T-helper 2 cell treated with Interferon-gamma antibody and Interleukin-4, amounts not matched to agents 5 μg/mL and 100 μg/mL, for 36 hours (primary cell): ENCODE data around the gene SMAD7.
A peak's percentile ranks its signal among the peaks of the same experiment; 100 is the strongest.

ENCODE experiments used
- DNase-seq: peaks from one replicate; pipeline ENCODE4 v3.0.0; 2021; ENCODE audit warnings: low spot score
- H3K27ac Mint-ChIP-seq: one replicate; pipeline ENCODE4 v1.8.0; 2021; ENCODE audit warnings: mild to moderate bottlenecking, mixed read lengths
- H3K27me3 Mint-ChIP-seq: one replicate; pipeline ENCODE4 v1.8.0; 2021; ENCODE audit warnings: low read depth, mixed read lengths
- H3K36me3 Mint-ChIP-seq: one replicate; pipeline ENCODE4 v1.8.0; 2021; ENCODE audit warnings: low read depth, mixed read lengths
- H3K4me1 Mint-ChIP-seq: one replicate; pipeline ENCODE4 v1.8.0; 2021; ENCODE audit warnings: low read depth, mixed read lengths
- H3K4me3 Mint-ChIP-seq: one replicate; pipeline ENCODE4 v1.8.0; 2022; ENCODE audit warnings: mild to moderate bottlenecking, moderate library complexity, mixed read lengths
- H3K9me3 Mint-ChIP-seq: one replicate; pipeline ENCODE4 v1.8.0; 2021; ENCODE audit warnings: mixed read lengths

SMAD7 gene

GRCh38 chr18:48904847-48905394 lies 45.8 kb downstream of the SMAD7 start:
- Mint-ChIP-seq H3K27ac (no peak overlapping the region), H3K9me3 (peaks cover 18% of the 10 kb centered on the region), H3K4me3 (no peak overlapping the region), H3K36me3 (peaks cover 2% of the 10 kb centered on the region), H3K27me3 (peaks cover 13% of the 10 kb centered on the region), H3K4me1 (peaks cover 11% of the 10 kb centered on the region)
- no peak for DNase-seq

GRCh38 chr18:48904091-48904490 lies 46.7 kb downstream of the SMAD7 start:
- Mint-ChIP-seq H3K9me3 (peaks cover 18% of the 10 kb centered on the region), H3K4me3 (no peak overlapping the region), H3K4me1 (peaks cover 6% of the 10 kb centered on the region), H3K27ac (no peak overlapping the region), H3K36me3 (peaks cover 2% of the 10 kb centered on the region), H3K27me3 (peaks cover 13% of the 10 kb centered on the region)
- DNase-seq, result no peak

GRCh38 chr18:48902856-48903601 lies 47.7 kb downstream of the SMAD7 start:
- H3K36me3 Mint-ChIP-seq, result peaks cover 2% of the 10 kb centered on the region
- H3K4me3 Mint-ChIP-seq, result no peak overlapping the region

GRCh38 chr18:48902023-48902855 lies 48.5 kb downstream of the SMAD7 start:
- peaks cover 2% of the 10 kb centered on the region for H3K36me3 Mint-ChIP-seq
- peaks cover 4% of the 10 kb centered on the region for H3K4me1 Mint-ChIP-seq
- H3K4me3 Mint-ChIP-seq, result no peak overlapping the region
- peaks cover 13% of the 10 kb centered on the region for H3K27me3 Mint-ChIP-seq
- H3K9me3 Mint-ChIP-seq, result peaks cover 18% of the 10 kb centered on the region
- no peak for DNase-seq
- H3K27ac Mint-ChIP-seq, result no peak overlapping the region

More at GRCh38 chr18:48902856-48903601, 47.7 kb downstream of the SMAD7 start:
- Mint-ChIP-seq H3K9me3 (peaks cover 18% of the 10 kb centered on the region), H3K4me1 (peaks cover 4% of the 10 kb centered on the region), H3K27ac (no peak overlapping the region), H3K27me3 (peaks cover 13% of the 10 kb centered on the region)
- DNase-seq, result no peak

- H3K4me3 Mint-ChIP-seq, result no peak overlapping the region
- peaks cover 2% of the 10 kb centered on the region for H3K36me3 Mint-ChIP-seq
- peaks cover 18% of the 10 kb centered on the region for H3K9me3 Mint-ChIP-seq
- peak overlapping the region; percentile 27 for H3K27ac Mint-ChIP-seq
- DNase-seq, result no peak
- peaks cover 7% of the 10 kb centered on the region for H3K4me1 Mint-ChIP-seq
- peaks cover 12% of the 10 kb centered on the region for H3K27me3 Mint-ChIP-seq
Measured at GRCh38 chr18:48901145-48902022, 49.4 kb downstream of the SMAD7 start.

GRCh38 chr18:48900469-48900868 lies 50.3 kb downstream of the SMAD7 start:
- Mint-ChIP-seq H3K27me3 (peaks cover 10% of the 10 kb centered on the region), H3K9me3 (peaks cover 17% of the 10 kb centered on the region), H3K4me3 (no peak overlapping the region), H3K27ac (no peak overlapping the region), H3K36me3 (peaks cover 2% of the 10 kb centered on the region), H3K4me1 (peaks cover 7% of the 10 kb centered on the region)
- DNase-seq, result no peak

- Mint-ChIP-seq H3K36me3 (no peaks in the 10 kb centered on the region), H3K4me1 (peaks cover 7% of the 10 kb centered on the region), H3K27me3 (peaks cover 3% of the 10 kb centered on the region), H3K4me3 (no peak overlapping the region), H3K9me3 (peaks cover 9% of the 10 kb centered on the region), H3K27ac (no peak overlapping the region)
- no peak for DNase-seq
Measured at GRCh38 chr18:48899558-48900174, 51.1 kb downstream of the SMAD7 start.

GRCh38 chr18:48898521-48898920 lies 52.2 kb downstream of the SMAD7 start:
- H3K36me3 Mint-ChIP-seq, result no peaks in the 10 kb centered on the region
- H3K27me3 Mint-ChIP-seq, result no peaks in the 10 kb centered on the region

GRCh38 chr18:48897531-48897930 lies 53.2 kb downstream of the SMAD7 start:
- Mint-ChIP-seq H3K36me3 (no peaks in the 10 kb centered on the region), H3K27me3 (no peaks in the 10 kb centered on the region), H3K4me1 (peaks cover 7% of the 10 kb centered on the region), H3K4me3 (no peak overlapping the region), H3K27ac (no peak overlapping the region), H3K9me3 (no peaks in the 10 kb centered on the region)
- no peak for DNase-seq

More at GRCh38 chr18:48898521-48898920, 52.2 kb downstream of the SMAD7 start:
- no peak for DNase-seq
- peaks cover 7% of the 10 kb centered on the region for H3K4me1 Mint-ChIP-seq
- no peak overlapping the region for H3K4me3 Mint-ChIP-seq
- no peaks in the 10 kb centered on the region for H3K9me3 Mint-ChIP-seq
- no peak overlapping the region for H3K27ac Mint-ChIP-seq

- Mint-ChIP-seq H3K4me3 (no peak overlapping the region), H3K36me3 (no peaks in the 10 kb centered on the region), H3K27ac (peak overlapping the region; percentile 55), H3K9me3 (no peaks in the 10 kb centered on the region), H3K27me3 (no peaks in the 10 kb centered on the region), H3K4me1 (peaks cover 7% of the 10 kb centered on the region)
- DNase-seq, result peak; percentile 57
Measured at GRCh38 chr18:48896875-48897511, 53.8 kb downstream of the SMAD7 start.

- Mint-ChIP-seq H3K36me3 (no peaks in the 10 kb centered on the region), H3K4me3 (no peak overlapping the region), H3K27me3 (no peaks in the 10 kb centered on the region), H3K27ac (peak overlapping the region; percentile 55), H3K9me3 (no peaks in the 10 kb centered on the region), H3K4me1 (peaks cover 7% of the 10 kb centered on the region)
- DNase-seq, result no peak
Measured at GRCh38 chr18:48896326-48896874, 54.4 kb downstream of the SMAD7 start.

GRCh38 chr18:48894799-48895346 lies 55.9 kb downstream of the SMAD7 start:
- Mint-ChIP-seq H3K36me3 (no peaks in the 10 kb centered on the region), H3K9me3 (no peaks in the 10 kb centered on the region), H3K4me3 (no peak overlapping the region), H3K4me1 (peaks cover 3% of the 10 kb centered on the region), H3K27ac (no peak overlapping the region), H3K27me3 (no peaks in the 10 kb centered on the region)
- DNase-seq, result no peak
